ACHN (cell line): ENCODE measurements around the gene SFPQ.
"Not testable (repeated sequence)": the region's sequence is repeated elsewhere in the genome, so short reads cannot be mapped to it uniquely, and the experiment has no call there.

Experiments
- DNase-seq: peaks from one replicate; pipeline ENCODE4 v3.0.0-alpha.2; 2015
- in situ Hi-C: cut with HindIII; loops from 2 replicates; pipeline ENCODE4 v1.10.0; 2017; ENCODE audit warnings: low sequenced_read_pairs, low pct_ligation_motif_present, low pct_unique_long_range_greater_than_20kb

SFPQ gene

DNA sequence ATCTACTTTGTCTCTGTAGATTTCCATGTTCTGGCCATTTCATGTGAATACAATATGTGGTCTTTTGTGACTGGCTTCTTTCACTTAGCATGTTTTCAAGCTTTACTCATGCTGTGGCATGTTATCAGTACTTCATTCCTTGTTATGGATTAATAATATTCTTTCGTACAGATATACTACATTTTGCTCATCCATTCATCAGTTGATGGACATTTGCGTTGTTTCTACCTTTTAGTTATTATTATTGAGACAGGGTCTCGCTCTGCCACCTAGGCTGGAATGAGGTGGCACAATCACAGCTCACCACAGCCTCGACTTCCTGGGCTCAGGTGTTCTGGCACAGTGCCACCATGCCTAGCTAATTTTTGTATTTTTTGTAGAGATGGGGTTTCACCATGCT, 21.4 kb downstream of the SFPQ start:
- DNase-seq = no peak
- in situ Hi-C loops = no loop called here

DNA sequence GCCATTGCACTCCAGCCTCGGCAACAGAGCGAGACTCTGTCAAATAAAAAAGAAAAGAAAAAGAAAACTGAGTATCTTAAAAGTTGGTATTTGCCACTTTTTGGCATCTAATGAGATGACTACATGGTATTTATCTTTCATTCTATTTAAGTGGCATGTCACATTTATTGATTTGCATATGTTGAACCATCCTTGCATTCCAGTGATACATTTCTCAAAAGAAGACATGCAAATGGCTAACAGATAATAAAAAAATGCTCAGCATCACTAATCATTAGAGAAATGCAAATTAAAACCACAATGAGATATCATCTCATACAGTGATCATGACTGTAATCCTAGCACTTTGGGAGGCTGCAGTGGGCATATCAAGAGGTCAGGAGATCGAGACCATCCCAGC, 28.1 kb downstream of the SFPQ start:
- in situ Hi-C loops = no loop called here

DNA sequence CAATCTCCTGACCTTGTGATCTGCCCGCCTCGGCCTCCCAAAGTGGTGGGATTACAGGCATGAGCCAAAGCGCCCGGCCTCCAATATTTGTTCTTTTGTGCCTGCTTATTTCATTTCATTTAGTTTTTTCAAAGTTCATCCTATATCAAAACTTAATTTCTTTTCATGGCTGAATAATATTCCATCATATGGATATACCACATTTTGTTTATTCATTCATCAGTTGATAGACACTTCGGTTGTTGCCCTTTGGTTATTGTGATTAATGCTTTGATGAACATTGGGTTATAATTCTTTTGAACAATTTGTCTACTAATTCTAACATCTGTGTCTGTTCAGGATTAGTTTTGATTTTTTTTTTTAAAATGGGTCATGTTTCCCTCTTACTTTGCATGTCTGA, 41.7 kb downstream of the SFPQ start:
- no peak for DNase-seq
- in situ Hi-C loops = no loop called here

More for the DNA sequence above, 28.1 kb downstream of the SFPQ start:
- no peak for DNase-seq

DNA sequence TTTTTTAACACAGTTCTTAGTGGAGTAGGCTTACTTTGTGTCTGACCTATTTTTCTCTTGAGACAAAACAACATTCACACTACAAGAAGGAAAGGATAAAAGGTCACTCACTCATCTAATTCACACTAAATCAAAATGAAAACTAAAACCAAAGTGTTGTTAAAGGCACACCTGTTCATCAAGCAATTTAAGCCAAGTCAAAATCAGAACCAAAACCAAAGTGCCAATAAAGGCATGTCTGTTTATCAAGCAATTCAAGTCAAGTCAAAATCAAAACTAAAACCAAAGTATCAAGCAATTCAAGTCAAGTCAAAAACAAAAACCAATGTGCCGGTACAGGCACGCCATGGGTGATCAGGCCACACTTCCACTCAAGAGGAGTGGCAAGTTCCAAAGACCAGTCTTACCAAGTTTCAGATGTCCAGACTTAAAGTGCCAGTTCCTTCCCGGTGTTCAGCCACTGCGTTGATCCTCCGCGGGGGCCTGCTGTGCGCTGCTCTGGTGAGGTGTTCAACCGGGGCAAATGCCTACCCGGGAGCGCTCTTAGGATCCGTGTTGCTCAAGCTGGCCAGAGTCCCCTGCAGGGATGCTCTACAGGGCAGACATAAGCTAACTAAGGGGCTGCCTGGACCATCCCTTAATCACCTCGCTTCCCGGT, 46.9 kb downstream of the SFPQ start:
- in situ Hi-C loops, DNase-seq: not testable (repeated sequence)

DNA sequence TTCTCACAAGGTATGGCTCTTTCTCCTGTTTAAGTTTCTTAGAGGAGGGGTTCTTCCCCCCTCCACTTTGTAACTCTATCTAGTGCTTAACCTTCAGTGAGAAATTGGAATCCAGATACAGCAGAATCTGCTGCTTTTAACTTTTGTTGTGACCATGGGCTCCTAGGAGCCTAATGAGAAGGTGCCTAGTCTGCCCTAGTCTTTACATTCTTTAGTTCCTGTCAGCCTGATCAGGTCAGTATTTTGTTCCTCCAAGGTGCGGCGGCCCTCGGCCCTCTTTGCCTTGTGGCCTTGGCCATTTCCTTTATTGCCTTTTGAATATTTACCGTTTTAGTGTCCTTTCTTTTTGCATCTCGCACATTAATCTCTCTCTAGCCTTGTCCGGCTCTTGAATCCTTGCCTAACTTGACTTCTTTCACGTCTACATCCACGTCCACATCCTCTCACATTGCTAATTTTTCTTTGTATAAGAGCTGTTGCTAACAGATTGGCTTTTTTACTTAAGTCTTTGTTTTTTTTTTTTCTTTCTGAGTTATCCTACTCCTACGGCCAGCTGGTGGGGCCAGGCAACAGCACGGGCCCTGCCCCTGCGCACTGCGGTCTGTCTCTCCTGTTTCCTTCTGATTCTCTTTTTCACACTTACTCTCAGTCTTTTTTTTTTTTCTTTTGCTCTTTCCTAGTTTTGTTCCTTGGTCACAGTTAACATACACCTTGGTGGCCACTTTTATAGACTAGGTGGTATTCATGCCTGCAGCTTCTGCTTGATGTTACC, 49.0 kb downstream of the SFPQ start:
- in situ Hi-C loops = no loop called here
- DNase-seq = no peak

DNA sequence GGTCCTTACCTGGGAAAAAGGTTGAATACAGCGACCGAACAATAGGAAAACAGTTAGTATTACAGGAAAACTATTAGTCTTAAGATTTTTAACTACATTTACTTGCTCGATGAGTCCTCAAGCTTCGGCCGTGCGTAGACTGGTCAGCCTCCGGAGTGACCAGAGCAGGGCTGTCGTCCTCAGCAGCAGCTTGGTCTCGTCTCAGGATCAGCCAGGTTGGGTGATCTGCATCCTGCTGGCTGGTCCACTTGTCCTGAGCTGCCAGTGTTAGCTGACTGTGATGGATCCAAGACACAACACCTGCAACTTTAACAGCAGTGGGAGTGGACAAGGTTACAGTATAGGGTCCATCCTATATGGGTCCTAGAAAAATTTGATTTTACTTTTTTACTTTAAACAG, 50.2 kb downstream of the SFPQ start:
- DNase-seq, in situ Hi-C loops: not testable (repeated sequence)

DNA sequence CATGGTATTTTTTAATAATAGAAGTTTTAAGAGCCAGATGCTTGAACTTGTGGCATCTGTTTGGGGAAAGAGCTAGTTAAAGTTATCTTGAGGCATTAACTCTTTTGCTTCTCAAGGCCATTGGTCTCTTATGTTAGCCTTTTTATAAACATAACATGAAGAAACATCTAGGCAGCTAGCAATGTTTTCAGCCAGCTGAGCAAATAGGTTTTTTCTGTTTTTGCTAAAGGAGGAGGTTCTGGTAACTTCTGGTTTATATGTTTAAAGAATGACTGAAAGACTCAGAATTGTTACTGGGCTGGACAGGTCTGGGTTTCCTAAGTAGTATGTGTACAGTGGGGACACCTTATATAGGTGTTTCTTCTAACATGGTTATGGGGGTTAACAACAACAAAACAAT, 50.7 kb downstream of the SFPQ start:
- DNase-seq, in situ Hi-C loops: not testable (repeated sequence)

DNA sequence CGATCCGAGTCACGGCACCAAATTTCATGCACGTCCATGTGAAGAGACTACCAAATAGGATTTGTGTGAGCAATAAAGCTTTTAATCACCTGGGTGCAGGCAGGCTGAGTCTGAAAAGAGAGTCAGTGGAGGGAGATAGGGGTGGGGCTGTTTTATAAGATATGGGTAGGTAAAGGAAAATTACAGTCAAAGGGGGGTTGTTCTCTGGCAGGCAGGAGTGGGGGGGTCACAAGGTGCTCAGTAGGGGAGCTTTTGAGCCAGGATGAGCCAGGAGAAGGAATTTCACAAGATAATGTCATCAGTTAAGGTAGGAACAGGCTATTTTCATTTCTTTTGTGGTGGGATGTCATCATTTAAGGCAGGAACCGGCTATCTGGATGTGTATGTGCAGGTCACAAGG, 55.4 kb downstream of the SFPQ start:
- in situ Hi-C loops, DNase-seq: not testable (repeated sequence)

DNA sequence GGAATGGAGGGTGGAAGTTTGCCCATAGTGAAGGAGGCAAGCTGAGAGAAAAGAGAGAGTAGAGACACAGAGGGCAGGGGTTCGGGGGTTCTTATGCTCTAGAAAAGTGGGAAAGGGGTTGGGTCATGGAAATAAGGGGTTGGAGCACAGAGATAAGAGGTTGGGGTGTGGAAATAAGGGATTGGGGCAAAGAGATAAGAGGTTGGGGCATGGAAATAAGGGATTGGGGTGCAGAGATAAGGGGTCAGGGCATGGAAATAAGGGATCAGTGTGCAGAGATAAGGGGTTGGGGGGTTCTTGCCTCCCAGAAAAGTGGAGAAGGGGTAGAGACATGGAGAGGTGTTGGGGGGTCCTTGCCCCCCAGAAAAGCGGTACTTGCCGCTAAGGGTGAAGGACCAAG, 56.2 kb downstream of the SFPQ start:
- in situ Hi-C loops = no loop called here

More for the DNA sequence above, 56.2 kb downstream of the SFPQ start:
- no peak for DNase-seq
